ENCODE data around the gene CNIH3.

GRCh38 chr1:224640587-224640986 is 24.5 kb downstream of the CNIH3 start:
- no peak for TF ChIP-seq POLR2AphosphoS5 (IDR thresholded peaks at IDR 0.05)
- TF ChIP-seq CTCF (IDR thresholded peaks at IDR 0.05) = no peak
